ENCODE results near the gene RPRD2.

Gene RPRD2

DNA sequence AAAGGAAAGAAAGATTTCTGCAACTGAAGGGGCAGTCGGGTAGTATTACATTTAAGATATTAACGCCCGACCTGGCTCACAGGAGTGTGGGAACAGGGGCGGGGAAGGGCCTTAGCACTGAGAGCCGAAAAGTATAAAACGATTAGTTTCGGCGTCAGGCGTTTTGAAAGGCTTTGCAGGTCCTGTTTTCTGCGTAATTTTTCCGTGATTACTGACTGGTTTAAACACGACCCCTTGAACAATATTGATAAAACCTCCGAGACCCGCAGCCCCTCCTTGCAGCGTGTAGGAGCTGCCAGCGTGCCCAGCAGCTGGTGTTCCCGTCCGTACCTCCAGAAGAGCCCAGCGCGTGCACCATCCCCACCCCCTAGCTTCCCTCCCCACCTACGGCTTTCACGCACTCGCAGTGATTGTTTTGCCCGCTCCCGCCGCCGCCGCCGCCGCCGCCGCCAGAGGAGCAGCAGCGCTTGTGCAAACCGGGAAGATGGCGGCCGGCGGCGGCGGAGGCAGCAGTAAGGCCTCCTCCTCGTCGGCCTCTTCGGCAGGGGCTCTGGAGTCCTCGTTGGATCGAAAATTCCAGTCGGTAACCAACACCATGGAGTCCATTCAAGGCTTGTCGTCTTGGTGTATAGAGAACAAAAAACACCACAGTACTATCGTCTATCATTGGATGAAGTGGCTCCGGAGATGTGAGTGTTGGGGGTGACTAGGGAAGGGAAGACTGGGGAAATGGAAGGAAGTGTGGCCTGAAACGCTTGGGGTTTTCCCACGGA lies 470 bp downstream of the RPRD2 start:
- Histone ChIP-seq H3K36me3 (ENCODE audit: control insufficient read depth, insufficient read depth, low read length) (no peaks in the 10 kb centered on the region), H3K9me3 (ENCODE audit: control insufficient read depth, low read length) (no peaks in the 10 kb centered on the region), H3K27me3 (ENCODE audit: control insufficient read depth, insufficient read depth, low read length) (no peaks in the 10 kb centered on the region), H3K4me1 (no peaks in the 10 kb centered on the region), H3K4me3 (ENCODE audit: low read depth, low read length) (peak overlapping the region; percentile 100), H2AFZ (peak overlapping the region; percentile 70), H3K27ac (peak overlapping the region; percentile 97), H3K4me2 (ENCODE audit: low read length) (peak overlapping the region; percentile 100), H3K79me2 (peaks cover 10% of the 10 kb centered on the region), H3K9ac (peak overlapping the region; percentile 38)
- TF ChIP-seq, protein P1, sequence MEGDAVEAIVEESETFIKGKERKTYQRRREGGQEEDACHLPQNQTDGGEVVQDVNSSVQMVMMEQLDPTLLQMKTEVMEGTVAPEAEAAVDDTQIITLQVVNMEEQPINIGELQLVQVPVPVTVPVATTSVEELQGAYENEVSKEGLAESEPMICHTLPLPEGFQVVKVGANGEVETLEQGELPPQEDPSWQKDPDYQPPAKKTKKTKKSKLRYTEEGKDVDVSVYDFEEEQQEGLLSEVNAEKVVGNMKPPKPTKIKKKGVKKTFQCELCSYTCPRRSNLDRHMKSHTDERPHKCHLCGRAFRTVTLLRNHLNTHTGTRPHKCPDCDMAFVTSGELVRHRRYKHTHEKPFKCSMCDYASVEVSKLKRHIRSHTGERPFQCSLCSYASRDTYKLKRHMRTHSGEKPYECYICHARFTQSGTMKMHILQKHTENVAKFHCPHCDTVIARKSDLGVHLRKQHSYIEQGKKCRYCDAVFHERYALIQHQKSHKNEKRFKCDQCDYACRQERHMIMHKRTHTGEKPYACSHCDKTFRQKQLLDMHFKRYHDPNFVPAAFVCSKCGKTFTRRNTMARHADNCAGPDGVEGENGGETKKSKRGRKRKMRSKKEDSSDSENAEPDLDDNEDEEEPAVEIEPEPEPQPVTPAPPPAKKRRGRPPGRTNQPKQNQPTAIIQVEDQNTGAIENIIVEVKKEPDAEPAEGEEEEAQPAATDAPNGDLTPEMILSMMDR (IDR thresholded peaks at IDR 0.05) = no peak

DNA sequence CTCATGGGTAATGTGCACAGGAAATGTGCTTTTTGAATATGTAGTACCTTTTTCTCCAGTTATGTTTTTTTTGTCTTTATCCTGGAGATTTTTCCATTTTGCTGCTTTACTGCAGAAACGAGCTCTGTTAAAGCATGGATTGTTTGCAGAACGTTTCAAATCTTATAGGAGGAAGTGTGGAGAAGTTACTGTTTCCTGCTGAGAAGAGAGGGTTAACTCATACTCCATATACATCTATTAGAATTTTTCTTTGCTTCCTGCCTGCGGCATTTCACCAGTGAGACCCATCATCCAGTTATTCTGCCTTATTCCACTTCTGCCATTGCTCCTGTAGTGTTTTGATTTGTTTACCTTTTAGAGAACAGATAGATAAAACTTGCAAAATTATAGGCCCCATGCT lies 2.0 kb downstream of the RPRD2 start:
- no peaks in the 10 kb centered on the region for H3K9me3 ChIP-seq (ENCODE audit: control insufficient read depth, low read length)
- H3K4me3 ChIP-seq (ENCODE audit: low read depth, low read length) = peak overlapping the region; percentile 100
- peak overlapping the region; percentile 100 for H3K4me2 ChIP-seq (ENCODE audit: low read length)
- no peak overlapping the region for H3K9ac ChIP-seq
- no peak overlapping the region for H3K27ac ChIP-seq
- peaks cover 11% of the 10 kb centered on the region for H3K79me2 ChIP-seq
- no peaks in the 10 kb centered on the region for H3K4me1 ChIP-seq
- TF ChIP-seq, protein P1 (IDR thresholded peaks at IDR 0.05) = no peak
- H2AFZ ChIP-seq = no peak overlapping the region
- H3K36me3 ChIP-seq (ENCODE audit: control insufficient read depth, insufficient read depth, low read length) = no peaks in the 10 kb centered on the region
- no peaks in the 10 kb centered on the region for H3K27me3 ChIP-seq (ENCODE audit: control insufficient read depth, insufficient read depth, low read length)

DNA sequence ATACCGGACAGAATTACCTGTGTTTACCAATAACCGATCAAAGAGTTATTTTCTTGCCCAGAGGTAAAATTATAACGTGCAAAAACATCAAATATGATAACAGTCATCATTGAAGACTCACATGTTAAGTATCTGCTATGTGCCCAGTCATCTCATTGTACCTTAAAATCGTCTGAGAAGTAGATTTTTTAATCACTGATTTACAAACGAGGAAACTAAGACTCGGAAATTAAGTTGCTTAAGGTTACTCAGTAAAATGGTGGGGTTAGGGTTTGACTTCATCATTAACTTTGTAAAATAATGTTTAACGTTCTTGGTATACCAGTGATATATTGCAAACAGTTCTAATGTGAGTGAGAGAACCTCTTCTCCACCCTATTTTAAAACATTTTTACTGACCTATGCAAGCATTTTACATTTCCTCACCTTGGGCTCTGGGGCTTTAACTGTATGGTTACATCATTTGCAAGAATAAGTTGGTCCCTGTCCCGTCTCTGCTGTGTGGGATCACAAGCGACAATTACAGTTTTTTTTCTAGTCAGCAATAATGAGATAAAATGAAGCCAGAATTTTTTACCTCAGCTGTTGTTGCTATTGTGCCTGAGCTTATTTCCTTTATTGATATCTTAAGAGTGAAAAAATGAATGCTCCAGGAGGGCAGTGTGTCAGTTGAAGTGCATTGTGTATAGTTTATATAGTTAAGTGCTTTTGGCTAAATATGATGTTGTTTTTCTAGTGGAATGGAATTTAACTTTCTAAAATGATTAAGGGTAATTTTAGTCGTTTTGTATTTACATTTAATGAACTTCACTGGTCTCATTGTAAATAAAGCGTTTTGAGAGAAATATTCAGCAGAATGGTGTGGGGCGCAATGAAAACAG lies 2.7 kb downstream of the RPRD2 start:
- Histone ChIP-seq H3K9ac (no peak overlapping the region), H3K36me3 (ENCODE audit: control insufficient read depth, insufficient read depth, low read length) (no peaks in the 10 kb centered on the region), H3K27ac (no peak overlapping the region), H3K27me3 (ENCODE audit: control insufficient read depth, insufficient read depth, low read length) (no peaks in the 10 kb centered on the region), H3K4me2 (ENCODE audit: low read length) (peak overlapping the region; percentile 100), H3K79me2 (peaks cover 15% of the 10 kb centered on the region), H3K9me3 (ENCODE audit: control insufficient read depth, low read length) (no peaks in the 10 kb centered on the region), H2AFZ (no peak overlapping the region), H3K4me3 (ENCODE audit: low read depth, low read length) (peak overlapping the region; percentile 100), H3K4me1 (no peaks in the 10 kb centered on the region)
- TF ChIP-seq, protein P1 (IDR thresholded peaks at IDR 0.05) = no peak

DNA sequence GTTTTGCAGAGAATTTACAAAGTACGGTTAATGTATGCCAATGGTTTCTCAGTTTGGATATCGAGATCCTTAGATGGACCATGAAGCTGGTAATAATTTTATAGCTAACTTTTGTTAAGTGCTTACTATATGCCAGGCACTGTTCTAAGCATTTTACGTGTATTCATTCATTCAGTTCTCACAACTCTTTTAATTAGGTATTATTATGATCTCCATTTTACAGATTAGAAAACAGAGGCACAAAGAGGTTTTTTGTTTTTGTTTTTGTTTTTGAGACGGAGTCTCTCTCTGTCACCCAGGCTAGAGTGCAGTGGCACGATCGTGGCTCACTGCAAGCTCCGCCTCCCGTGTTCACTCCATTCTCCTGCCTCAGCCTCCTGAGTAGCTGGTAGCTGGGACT lies 7.2 kb downstream of the RPRD2 start:
- H3K4me1 ChIP-seq = no peaks in the 10 kb centered on the region
- H2AFZ ChIP-seq = no peak overlapping the region
- no peaks in the 10 kb centered on the region for H3K9me3 ChIP-seq (ENCODE audit: control insufficient read depth, low read length)

More for the DNA sequence above, 7.2 kb downstream of the RPRD2 start:
- peaks cover 13% of the 10 kb centered on the region for H3K79me2 ChIP-seq
- no peak overlapping the region for H3K27ac ChIP-seq
- no peaks in the 10 kb centered on the region for H3K27me3 ChIP-seq (ENCODE audit: control insufficient read depth, insufficient read depth, low read length)
- TF ChIP-seq, protein P1 (IDR thresholded peaks at IDR 0.05) = no peak
- H3K9ac ChIP-seq = no peak overlapping the region
- no peaks in the 10 kb centered on the region for H3K36me3 ChIP-seq (ENCODE audit: control insufficient read depth, insufficient read depth, low read length)
- no peak overlapping the region for H3K4me2 ChIP-seq (ENCODE audit: low read length)
- H3K4me3 ChIP-seq (ENCODE audit: low read depth, low read length) = no peak overlapping the region
